Neutrophil (primary cell): ENCODE results near the gene BTF3L4.
"Not testable (repeated sequence)": the region's sequence is repeated elsewhere in the genome, so short reads cannot be mapped to it uniquely, and the experiment has no call there.

ENCODE experiments used
- H3K27ac ChIP-seq: fragments of 200-600 bp; sonication (generic); 2 replicates; pipeline ENCODE4 v1.5.1; 2016; ENCODE audit warnings: mild to moderate bottlenecking, moderate library complexity
- H3K27me3 ChIP-seq: fragments of 200-600 bp; sonication (generic); 2 replicates; pipeline ENCODE4 v1.6.0; 2016; ENCODE audit warnings: mild to moderate bottlenecking
- H3K36me3 ChIP-seq: fragments of 200-600 bp; sonication (generic); 2 replicates; pipeline ENCODE4 v1.5.1; 2017
- H3K4me1 ChIP-seq, 2 experiments: fragments of 200-600 bp in 1 of 2; sonication (generic) in 1 of 2; 1 replicate in 1 of 2; 2 replicates in 1 of 2; pipeline versions ENCODE4 v1.5.1 to v1.6.1; 2013 to 2016; ENCODE audit warnings: low read depth in 1 of 2, low read length in 1 of 2, mild to moderate bottlenecking in 1 of 2, moderate library complexity in 1 of 2; ENCODE audit not compliant: control insufficient read depth in 1 of 2, insufficient read depth in 1 of 2
- H3K4me3 ChIP-seq, 2 experiments: fragments of 200-600 bp in 1 of 2; sonication (generic) in 1 of 2; 1 replicate in 1 of 2; 2 replicates in 1 of 2; pipeline ENCODE4 v1.5.1; 2013 to 2016; ENCODE audit warnings: low read depth in 1 of 2, low read length in 1 of 2, mild to moderate bottlenecking in 1 of 2, moderate library complexity in 1 of 2
- H3K9me3 ChIP-seq: fragments of 200-600 bp; sonication (generic); 2 replicates; pipeline ENCODE4 v1.5.1; 2016
- TF ChIP-seq, protein P1 (sequence below): fragments of 200-600 bp; sonication (generic); IDR thresholded peaks from 2 replicates; pipeline ENCODE4 v1.5.1; 2016; ENCODE audit warnings: antibody characterized with exemption

BTF3L4 gene

DNA sequence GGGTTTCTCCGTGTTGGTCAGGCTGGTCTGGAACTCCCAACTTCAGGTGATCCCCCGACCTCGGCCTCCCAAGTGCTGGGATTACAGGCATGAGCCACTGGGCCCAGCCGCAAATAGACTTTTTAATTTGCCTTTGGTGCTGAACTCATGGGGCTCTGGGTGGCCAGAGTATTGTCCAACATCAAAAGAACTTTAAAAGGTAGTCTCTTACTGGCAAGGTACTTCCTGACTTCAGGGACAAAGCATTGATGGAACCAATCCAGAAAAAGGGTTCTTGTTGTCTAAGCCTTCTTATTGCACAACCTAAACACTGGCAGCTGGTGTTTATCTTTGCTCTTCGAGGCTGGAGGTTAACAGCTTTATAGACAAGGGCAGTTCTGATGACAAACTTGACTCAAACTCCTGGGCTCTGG is 18.7 kb upstream of the BTF3L4 start:
- TF ChIP-seq, protein P1, sequence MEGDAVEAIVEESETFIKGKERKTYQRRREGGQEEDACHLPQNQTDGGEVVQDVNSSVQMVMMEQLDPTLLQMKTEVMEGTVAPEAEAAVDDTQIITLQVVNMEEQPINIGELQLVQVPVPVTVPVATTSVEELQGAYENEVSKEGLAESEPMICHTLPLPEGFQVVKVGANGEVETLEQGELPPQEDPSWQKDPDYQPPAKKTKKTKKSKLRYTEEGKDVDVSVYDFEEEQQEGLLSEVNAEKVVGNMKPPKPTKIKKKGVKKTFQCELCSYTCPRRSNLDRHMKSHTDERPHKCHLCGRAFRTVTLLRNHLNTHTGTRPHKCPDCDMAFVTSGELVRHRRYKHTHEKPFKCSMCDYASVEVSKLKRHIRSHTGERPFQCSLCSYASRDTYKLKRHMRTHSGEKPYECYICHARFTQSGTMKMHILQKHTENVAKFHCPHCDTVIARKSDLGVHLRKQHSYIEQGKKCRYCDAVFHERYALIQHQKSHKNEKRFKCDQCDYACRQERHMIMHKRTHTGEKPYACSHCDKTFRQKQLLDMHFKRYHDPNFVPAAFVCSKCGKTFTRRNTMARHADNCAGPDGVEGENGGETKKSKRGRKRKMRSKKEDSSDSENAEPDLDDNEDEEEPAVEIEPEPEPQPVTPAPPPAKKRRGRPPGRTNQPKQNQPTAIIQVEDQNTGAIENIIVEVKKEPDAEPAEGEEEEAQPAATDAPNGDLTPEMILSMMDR: no peak

DNA sequence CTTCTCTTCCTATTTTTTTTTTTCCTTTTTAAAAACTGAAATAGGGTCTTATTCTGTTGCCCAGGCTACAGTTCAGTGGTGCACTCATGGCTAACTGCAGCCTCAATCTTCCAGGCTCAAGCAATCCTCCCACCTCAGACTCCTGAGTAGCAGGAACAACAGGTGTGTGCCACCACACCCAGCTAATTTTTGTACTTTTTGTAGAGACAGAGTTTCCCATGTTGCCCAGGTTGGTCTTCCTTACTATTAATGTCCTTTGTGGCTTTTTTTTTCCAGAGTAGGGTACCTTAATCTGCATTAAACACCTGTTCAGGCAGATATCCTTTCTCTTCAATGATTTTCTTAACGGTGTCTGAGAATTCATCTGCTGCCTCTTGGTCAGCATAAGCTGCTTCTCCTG is 18.2 kb upstream of the BTF3L4 start:
- TF ChIP-seq, protein P1: no peak
- no peaks in the 10 kb centered on the region for H3K27me3 ChIP-seq
- no peak overlapping the region for H3K27ac ChIP-seq
- no peak overlapping the region for H3K4me3 ChIP-seq
- no peaks in the 10 kb centered on the region for H3K9me3 ChIP-seq
- peaks cover 10 to 12% of the 10 kb centered on the region in 2 experiments for H3K4me1 ChIP-seq
- H3K36me3 ChIP-seq: peaks cover 40% of the 10 kb centered on the region

More for the DNA sequence above, 18.7 kb upstream of the BTF3L4 start:
- H3K27ac ChIP-seq: no peak overlapping the region
- peaks cover 15 to 17% of the 10 kb centered on the region in 2 experiments for H3K4me1 ChIP-seq
- H3K4me3 ChIP-seq: no peak overlapping the region
- peaks cover 40% of the 10 kb centered on the region for H3K36me3 ChIP-seq
- no peaks in the 10 kb centered on the region for H3K27me3 ChIP-seq
- no peaks in the 10 kb centered on the region for H3K9me3 ChIP-seq

DNA sequence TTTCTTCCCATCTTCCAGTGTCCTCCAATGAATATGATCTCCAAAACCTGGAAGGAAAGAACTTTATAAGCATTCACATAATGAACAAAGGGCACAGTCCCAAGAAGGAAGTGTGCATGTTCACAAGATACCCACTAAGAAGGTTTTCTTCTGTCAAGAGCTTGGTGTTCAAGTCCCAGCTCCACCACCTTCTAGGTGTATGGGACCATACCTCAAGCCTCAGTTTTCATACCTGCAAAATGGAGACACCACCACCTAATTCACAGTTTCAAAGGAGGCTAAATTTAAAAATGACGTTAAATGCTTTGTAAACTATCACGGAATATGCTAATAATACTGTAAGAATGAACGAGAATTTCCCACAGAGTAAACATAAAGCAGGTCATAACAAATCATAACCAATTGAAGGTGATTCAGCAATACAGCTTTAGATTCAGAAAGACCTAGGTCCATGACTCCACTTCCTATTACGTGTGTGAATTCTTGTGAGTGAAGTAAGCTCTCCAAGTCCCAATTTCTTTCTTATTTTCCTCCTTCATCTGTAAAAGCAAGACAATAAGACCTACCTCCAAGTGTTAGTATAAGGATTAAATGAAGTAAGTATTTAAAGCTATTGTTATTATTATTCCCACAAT is 14.4 kb upstream of the BTF3L4 start:
- Histone ChIP-seq H3K9me3 (no peaks in the 10 kb centered on the region), H3K27me3 (no peaks in the 10 kb centered on the region), H3K4me1 (no peaks in the 10 kb centered on the region), H3K27ac (no peak overlapping the region), H3K4me3 (no peak overlapping the region), H3K36me3 (peaks cover 42% of the 10 kb centered on the region)
- TF ChIP-seq, protein P1: no peak

DNA sequence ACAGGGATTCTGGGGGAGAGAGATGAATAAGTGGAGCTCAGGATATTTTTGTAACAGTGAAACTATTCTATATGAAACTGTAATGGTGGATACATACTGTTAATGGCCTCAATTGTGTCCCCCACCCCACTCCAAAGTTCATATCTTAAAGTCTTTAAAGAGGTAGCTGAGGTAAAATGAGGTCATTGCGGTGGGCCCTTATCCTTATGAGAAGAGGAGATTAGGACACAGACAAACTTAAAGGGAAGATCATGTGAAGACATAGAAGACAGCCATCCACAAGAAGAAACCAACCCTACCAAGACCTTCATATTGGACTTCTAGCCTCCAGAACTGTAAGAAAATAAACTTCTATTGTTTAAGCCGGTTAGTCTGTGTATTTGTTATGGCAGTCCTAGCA is 10.9 kb upstream of the BTF3L4 start:
- H3K36me3 ChIP-seq: peaks cover 16% of the 10 kb centered on the region
- H3K9me3 ChIP-seq: no peaks in the 10 kb centered on the region

DNA sequence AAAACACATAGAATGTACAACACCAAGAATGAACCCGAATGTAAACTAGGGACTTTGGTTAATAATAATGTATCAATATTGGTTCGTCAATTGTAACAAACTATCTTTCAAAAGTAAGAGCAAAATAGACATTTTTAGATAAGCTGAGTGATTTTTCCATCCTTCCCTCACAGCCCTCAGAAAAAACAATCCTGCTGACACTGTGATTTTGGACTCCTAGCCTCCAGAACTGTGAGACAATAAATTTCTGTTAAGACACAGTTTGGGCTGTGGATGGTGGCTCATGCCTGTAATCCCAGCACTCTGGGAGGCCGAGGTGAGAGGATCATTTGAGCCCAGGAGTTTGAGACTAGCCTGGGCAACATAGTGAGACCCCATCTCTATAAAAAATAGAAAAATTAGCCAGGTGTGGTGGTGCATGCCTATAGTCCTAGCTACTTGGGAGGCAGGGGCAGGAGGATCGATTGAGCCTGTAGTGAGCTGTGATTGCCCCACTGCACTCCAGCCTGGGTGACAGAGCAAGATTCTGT is 10.4 kb upstream of the BTF3L4 start:
- H3K36me3 ChIP-seq: peaks cover 15% of the 10 kb centered on the region
- H3K9me3 ChIP-seq, H3K4me1 ChIP-seq, H3K4me3 ChIP-seq, H3K27me3 ChIP-seq, H3K27ac ChIP-seq: not testable (repeated sequence)

More for the DNA sequence above, 10.9 kb upstream of the BTF3L4 start:
- peaks cover 0 to 4% of the 10 kb centered on the region in 2 experiments for H3K4me1 ChIP-seq
- TF ChIP-seq, protein P1: no peak
- no peak overlapping the region for H3K27ac ChIP-seq
- H3K27me3 ChIP-seq: no peaks in the 10 kb centered on the region
- no peak overlapping the region for H3K4me3 ChIP-seq

DNA sequence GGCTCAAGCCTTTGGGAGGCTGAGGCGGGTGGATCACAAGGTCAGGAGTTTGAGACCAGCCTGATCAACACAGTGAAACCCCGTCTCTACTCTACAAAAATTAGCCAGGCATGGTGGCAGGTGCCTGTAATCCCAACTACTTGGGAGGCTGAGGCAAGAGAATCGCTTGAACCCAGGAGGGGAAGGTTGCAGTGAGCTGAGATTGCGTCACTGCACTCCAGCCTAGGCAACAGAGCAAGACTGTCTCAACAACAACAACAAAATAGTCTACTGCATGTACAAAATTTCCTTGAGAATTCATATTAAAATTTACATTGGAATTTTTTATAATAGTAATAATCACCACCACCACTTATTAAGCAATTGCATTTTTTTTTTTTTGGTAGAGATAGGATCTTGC is 6.8 kb upstream of the BTF3L4 start:
- peaks cover 17% of the 10 kb centered on the region for H3K36me3 ChIP-seq
- not testable (repeated sequence) for H3K9me3 ChIP-seq

More for the DNA sequence above, 6.8 kb upstream of the BTF3L4 start:
- H3K27ac ChIP-seq, H3K4me3 ChIP-seq, H3K27me3 ChIP-seq: not testable (repeated sequence)
- H3K4me1 ChIP-seq: peaks cover 8 to 12% of the 10 kb centered on the region in 2 experiments
